ENCODE measurements around the gene AFP. TPM values are rescaled to one million over a fixed set of nuclear protein-coding genes. Genes with fewer than 3 reads are reported as not detected.

The AFP gene
- total RNA-seq, 2 experiments from 2014 or later = not detected

DNA sequence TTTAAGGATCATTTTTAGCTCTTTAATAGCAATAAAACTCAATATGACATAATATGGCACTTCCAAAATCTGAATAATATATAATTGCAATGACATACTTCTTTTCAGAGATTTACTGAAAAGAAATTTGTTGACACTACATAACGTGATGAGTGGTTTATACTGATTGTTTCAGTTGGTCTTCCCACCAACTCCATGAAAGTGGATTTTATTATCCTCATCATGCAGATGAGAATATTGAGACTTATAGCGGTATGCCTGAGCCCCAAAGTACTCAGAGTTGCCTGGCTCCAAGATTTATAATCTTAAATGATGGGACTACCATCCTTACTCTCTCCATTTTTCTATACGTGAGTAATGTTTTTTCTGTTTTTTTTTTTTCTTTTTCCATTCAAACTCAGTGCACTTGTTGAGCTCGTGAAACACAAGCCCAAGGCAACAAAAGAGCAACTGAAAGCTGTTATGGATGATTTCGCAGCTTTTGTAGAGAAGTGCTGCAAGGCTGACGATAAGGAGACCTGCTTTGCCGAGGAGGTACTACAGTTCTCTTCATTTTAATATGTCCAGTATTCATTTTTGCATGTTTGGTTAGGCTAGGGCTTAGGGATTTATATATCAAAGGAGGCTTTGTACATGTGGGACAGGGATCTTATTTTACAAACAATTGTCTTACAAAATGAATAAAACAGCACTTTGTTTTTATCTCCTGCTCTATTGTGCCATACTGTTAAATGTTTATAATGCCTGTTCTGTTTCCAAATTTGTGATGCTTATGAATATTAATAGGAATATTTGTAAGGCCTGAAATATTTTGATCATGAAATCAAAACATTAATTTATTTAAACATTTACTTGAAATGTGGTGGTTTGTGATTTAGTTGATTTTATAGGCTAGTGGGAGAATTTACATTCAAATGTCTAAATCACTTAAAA, 16.6 kb upstream of the AFP start:
- Mint-ChIP-seq H3K27me3 (no peaks in the 10 kb centered on the region), H3K27ac (no peak overlapping the region), H3K4me3 (no peak overlapping the region), H3K9me3 (no peaks in the 10 kb centered on the region), H3K36me3 (ENCODE audit: low read depth) (no peaks in the 10 kb centered on the region), H3K4me1 (no peaks in the 10 kb centered on the region)
- POLR2A ChIA-PET = no interaction called here
- CTCF ChIA-PET = interaction anchor here (0.6 kb wide), 1 partner anchor 1548 kb away, joined by 3 read pairs; no protein-coding TSS in a partner anchor
- DNase-seq = no peak

DNA sequence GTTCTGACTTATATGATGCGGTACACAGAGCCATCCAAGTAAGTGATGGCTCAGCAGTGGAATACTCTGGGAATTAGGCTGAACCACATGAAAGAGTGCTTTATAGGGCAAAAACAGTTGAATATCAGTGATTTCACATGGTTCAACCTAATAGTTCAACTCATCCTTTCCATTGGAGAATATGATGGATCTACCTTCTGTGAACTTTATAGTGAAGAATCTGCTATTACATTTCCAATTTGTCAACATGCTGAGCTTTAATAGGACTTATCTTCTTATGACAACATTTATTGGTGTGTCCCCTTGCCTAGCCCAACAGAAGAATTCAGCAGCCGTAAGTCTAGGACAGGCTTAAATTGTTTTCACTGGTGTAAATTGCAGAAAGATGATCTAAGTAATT, 15.4 kb upstream of the AFP start:
- Mint-ChIP-seq H3K36me3 (ENCODE audit: low read depth) (no peaks in the 10 kb centered on the region), H3K27me3 (no peaks in the 10 kb centered on the region), H3K9me3 (no peaks in the 10 kb centered on the region), H3K4me3 (no peak overlapping the region), H3K4me1 (no peaks in the 10 kb centered on the region), H3K27ac (no peak overlapping the region)
- DNase-seq = no peak
- ChIA-PET POLR2A (no interaction called here), CTCF (no interaction called here)

DNA sequence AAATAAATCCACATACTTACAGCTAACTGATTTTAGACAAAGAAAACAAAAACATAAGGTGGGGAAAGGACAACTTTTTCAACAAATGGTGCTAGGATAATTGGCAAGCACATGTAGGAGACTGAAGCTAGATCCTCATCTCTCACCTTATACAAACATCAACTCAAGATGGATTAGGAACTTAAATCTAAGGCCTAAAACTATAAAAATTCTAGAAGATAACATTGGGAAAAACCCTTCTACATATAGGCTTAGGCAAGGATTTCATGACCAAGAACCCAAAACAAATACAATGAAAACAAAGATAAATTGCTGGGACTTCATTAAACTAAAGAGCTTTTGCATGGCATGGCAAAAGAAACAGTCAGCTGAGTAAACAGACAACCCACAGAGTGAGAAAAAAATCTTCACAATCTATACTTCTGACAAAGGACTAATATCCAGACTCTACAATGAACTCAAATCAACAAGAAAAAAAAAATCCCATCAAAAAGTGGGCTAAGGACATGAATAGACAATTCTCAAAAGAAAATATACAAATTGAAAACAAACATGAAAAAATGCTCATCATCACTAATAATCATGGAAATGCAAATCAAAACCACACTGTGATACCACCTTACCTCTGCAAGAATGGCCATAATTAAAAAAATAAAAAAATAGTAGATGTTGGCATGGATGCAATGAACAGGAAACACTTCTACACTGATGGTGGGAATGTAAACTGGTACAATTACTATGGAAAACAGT, 14.1 kb upstream of the AFP start:
- ChIA-PET CTCF (no interaction called here), POLR2A (no interaction called here)

DNA sequence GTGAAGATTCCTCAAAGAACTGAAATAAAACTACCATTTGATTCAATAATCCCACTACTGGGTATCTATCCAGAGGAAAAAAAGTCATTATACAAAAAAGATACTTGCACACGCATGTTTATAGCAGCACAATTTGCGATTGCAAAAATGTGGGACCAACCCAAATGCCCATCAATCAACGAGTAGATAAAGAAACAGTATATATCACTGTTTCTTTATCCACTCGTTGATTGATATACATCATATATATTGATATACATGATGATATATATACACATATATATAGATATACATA, 13.6 kb upstream of the AFP start:
- no peak for DNase-seq
- H3K27me3 Mint-ChIP-seq = no peaks in the 10 kb centered on the region
- ChIA-PET POLR2A (no interaction called here), CTCF (no interaction called here)
- no peak overlapping the region for H3K4me3 Mint-ChIP-seq
- no peak overlapping the region for H3K27ac Mint-ChIP-seq
- no peaks in the 10 kb centered on the region for H3K36me3 Mint-ChIP-seq (ENCODE audit: low read depth)
- no peaks in the 10 kb centered on the region for H3K9me3 Mint-ChIP-seq
- H3K4me1 Mint-ChIP-seq = no peaks in the 10 kb centered on the region

More for the DNA sequence above, 14.1 kb upstream of the AFP start:
- no peaks in the 10 kb centered on the region for H3K9me3 Mint-ChIP-seq
- no peaks in the 10 kb centered on the region for H3K4me1 Mint-ChIP-seq
- H3K27me3 Mint-ChIP-seq = no peaks in the 10 kb centered on the region
- H3K36me3 Mint-ChIP-seq (ENCODE audit: low read depth) = no peaks in the 10 kb centered on the region
- no peak overlapping the region for H3K27ac Mint-ChIP-seq
- no peak overlapping the region for H3K4me3 Mint-ChIP-seq
- no peak for DNase-seq

DNA sequence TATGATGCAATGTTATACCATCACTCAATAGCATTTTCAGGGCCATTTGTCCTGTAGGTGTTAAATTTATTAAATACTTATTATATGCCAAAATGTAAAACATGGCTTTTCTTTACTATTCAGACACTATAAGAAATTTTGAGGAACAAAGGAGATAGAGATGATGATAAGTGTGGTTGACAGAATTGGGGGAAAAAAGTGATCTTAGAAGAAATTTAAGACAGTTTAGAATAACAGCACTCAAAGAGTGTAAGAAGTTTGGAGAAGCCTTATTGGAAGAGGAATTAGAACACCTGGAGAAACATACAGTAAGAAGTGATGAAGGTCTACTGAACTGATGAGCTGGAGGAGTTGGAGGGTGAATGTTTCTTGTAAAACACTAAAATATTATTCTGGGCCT, 12.8 kb upstream of the AFP start:
- Mint-ChIP-seq H3K4me3 (no peak overlapping the region), H3K9me3 (no peaks in the 10 kb centered on the region)

DNA sequence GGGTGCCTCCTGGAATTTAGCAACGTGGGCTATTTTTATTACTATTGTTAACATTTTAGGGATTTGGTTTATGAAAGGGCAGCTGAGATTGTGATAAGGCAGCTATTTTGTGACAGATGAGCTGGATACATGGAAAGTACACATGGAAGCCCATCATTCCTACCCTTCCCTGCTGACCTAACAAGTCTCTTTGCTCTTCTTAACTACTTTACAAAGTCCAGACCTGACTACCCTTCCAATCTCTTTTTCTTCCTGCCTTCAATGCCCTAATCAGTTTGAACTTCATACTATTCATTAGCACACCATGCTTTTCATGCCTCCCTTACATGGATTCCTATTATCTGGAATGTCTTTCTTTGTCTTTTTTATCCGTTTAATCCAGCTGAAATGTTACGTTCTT, 9.4 kb upstream of the AFP start:
- POLR2A ChIA-PET = no interaction called here
- Mint-ChIP-seq H3K4me1 (no peaks in the 10 kb centered on the region), H3K36me3 (ENCODE audit: low read depth) (no peaks in the 10 kb centered on the region), H3K4me3 (no peak overlapping the region), H3K27ac (no peak overlapping the region), H3K9me3 (no peaks in the 10 kb centered on the region), H3K27me3 (no peaks in the 10 kb centered on the region)
- DNase-seq = no peak
- CTCF ChIA-PET = no interaction called here

More for the DNA sequence above, 12.8 kb upstream of the AFP start:
- Mint-ChIP-seq H3K36me3 (ENCODE audit: low read depth) (no peaks in the 10 kb centered on the region), H3K4me1 (no peaks in the 10 kb centered on the region), H3K27ac (no peak overlapping the region), H3K27me3 (no peaks in the 10 kb centered on the region)
- CTCF ChIA-PET = no interaction called here
- DNase-seq = no peak
- POLR2A ChIA-PET = no interaction called here

DNA sequence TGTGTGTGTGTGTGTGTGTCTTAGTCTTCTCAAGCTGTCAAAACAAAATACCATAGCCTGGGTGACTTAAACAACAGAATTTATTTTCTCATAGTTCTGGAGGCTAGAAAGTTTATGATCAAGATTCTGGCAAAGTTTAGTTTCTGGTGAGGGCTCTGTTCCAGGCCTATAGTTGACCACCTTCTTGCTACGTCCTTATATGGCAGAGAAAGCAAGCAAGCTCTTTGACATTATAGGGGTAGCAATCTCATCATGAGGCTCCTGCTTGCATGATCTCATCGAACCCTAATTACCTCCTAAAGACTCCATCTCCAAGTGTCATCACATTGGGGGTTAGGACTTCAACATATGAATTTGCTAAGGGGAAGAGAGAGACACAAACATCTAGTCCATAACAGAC, 6.9 kb upstream of the AFP start:
- Mint-ChIP-seq H3K4me3 (no peak overlapping the region), H3K4me1 (no peaks in the 10 kb centered on the region), H3K27ac (no peak overlapping the region), H3K27me3 (no peaks in the 10 kb centered on the region), H3K9me3 (no peaks in the 10 kb centered on the region), H3K36me3 (ENCODE audit: low read depth) (no peaks in the 10 kb centered on the region)
- DNase-seq = no peak
- ChIA-PET POLR2A (no interaction called here), CTCF (no interaction called here)

DNA sequence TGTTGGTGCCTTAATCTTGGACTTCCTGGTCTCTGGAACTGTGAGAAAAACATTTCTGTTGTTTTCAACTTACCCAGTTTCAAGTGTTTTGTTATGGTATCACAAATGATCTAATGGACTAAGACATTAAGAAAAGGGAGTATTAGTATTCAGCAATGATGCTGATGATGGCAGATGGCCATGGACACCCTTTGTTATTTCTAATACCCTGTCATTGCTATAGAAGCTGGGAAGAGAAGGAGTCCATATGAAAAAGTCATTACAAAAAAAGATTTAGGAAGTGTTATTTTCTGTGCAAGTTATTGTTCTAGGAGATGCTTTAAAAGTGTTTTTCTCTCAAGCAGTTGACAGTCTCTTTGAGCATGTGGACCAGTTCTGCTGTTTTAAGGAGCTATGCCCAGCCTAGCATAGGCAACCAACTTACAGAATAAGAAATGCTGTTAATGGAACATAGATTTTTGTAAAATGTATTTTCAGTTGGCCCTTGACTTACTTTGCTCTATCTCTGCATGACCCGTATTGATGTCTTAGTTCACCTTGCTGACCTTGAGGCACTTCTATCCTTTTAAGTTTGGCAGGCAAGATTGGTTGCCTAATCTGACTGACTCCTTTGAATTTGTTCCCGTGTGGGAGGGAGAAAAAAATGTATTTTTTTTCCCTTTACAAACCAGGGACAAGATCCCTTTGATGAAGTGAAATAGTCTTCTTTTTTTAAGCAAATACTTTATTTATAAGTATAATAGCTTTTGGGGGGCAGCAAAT, 6.0 kb upstream of the AFP start:
- no peaks in the 10 kb centered on the region for H3K9me3 Mint-ChIP-seq
- CTCF ChIA-PET = no interaction called here
- H3K36me3 Mint-ChIP-seq (ENCODE audit: low read depth) = no peaks in the 10 kb centered on the region
- no peaks in the 10 kb centered on the region for H3K27me3 Mint-ChIP-seq
- no peak overlapping the region for H3K27ac Mint-ChIP-seq
- POLR2A ChIA-PET = no interaction called here
- no peak overlapping the region for H3K4me3 Mint-ChIP-seq
- no peaks in the 10 kb centered on the region for H3K4me1 Mint-ChIP-seq
- no peak for DNase-seq

DNA sequence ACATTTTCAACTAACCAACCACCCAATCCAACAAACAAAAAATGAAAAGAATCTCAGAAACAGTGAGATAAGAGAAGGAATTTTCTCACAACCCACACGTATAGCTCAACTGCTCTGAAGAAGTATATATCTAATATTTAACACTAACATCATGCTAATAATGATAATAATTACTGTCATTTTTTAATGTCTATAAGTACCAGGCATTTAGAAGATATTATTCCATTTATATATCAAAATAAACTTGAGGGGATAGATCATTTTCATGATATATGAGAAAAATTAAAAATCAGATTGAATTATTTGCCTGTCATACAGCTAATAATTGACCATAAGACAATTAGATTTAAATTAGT, 4.2 kb upstream of the AFP start:
- H3K36me3 Mint-ChIP-seq (ENCODE audit: low read depth) = no peaks in the 10 kb centered on the region
- ChIA-PET CTCF (interaction anchor here (1.2 kb wide), 1 partner anchor 14 kb away, joined by 5 read pairs; no protein-coding TSS in a partner anchor), POLR2A (no interaction called here)
- no peak overlapping the region for H3K27ac Mint-ChIP-seq
- no peaks in the 10 kb centered on the region for H3K4me1 Mint-ChIP-seq
- no peak for DNase-seq
- H3K4me3 Mint-ChIP-seq = no peak overlapping the region
- H3K9me3 Mint-ChIP-seq = no peaks in the 10 kb centered on the region
- no peaks in the 10 kb centered on the region for H3K27me3 Mint-ChIP-seq

DNA sequence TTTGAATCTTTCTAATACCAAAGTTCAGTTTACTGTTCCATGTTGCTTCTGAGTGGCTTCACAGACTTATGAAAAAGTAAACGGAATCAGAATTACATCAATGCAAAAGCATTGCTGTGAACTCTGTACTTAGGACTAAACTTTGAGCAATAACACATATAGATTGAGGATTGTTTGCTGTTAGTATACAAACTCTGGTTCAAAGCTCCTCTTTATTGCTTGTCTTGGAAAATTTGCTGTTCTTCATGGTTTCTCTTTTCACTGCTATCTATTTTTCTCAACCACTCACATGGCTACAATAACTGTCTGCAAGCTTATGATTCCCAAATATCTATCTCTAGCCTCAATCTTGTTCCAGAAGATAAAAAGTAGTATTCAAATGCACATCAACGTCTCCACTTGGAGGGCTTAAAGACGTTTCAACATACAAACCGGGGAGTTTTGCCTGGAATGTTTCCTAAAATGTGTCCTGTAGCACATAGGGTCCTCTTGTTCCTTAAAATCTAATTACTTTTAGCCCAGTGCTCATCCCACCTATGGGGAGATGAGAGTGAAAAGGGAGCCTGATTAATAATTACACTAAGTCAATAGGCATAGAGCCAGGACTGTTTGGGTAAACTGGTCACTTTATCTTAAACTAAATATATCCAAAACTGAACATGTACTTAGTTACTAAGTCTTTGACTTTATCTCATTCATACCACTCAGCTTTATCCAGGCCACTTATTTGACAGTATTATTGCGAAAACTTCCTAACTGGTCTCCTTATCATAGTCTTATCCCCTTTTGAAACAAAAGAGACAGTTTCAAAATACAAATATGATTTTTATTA, 3.6 kb upstream of the AFP start:
- Mint-ChIP-seq H3K4me1 (no peaks in the 10 kb centered on the region), H3K36me3 (ENCODE audit: low read depth) (no peaks in the 10 kb centered on the region), H3K4me3 (no peak overlapping the region), H3K9me3 (no peaks in the 10 kb centered on the region), H3K27ac (no peak overlapping the region), H3K27me3 (no peaks in the 10 kb centered on the region)
- CTCF ChIA-PET = interaction anchor here (0.8 to 1.2 kb wide), 2 partner anchors 13 to 14 kb away, joined by 3 to 5 read pairs; no protein-coding TSS in a partner anchor
- POLR2A ChIA-PET = no interaction called here
- DNase-seq = no peak

DNA sequence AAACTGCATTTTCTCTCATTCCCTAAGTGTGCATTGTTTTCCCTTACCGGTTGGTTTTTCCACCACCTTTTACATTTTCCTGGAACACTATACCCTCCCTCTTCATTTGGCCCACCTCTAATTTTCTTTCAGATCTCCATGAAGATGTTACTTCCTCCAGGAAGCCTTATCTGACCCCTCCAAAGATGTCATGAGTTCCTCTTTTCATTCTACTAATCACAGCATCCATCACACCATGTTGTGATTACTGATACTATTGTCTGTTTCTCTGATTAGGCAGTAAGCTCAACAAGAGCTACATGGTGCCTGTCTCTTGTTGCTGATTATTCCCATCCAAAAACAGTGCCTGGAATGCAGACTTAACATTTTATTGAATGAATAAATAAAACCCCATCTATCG, 2.9 kb upstream of the AFP start:
- Mint-ChIP-seq H3K36me3 (ENCODE audit: low read depth) (no peaks in the 10 kb centered on the region), H3K4me3 (no peak overlapping the region), H3K27ac (no peak overlapping the region), H3K9me3 (no peaks in the 10 kb centered on the region), H3K4me1 (no peaks in the 10 kb centered on the region), H3K27me3 (peaks cover 2% of the 10 kb centered on the region)
- ChIA-PET CTCF (interaction anchor here (0.8 kb wide), 1 partner anchor 13 kb away, joined by 3 read pairs; no protein-coding TSS in a partner anchor), POLR2A (no interaction called here)
- no peak for DNase-seq

DNA sequence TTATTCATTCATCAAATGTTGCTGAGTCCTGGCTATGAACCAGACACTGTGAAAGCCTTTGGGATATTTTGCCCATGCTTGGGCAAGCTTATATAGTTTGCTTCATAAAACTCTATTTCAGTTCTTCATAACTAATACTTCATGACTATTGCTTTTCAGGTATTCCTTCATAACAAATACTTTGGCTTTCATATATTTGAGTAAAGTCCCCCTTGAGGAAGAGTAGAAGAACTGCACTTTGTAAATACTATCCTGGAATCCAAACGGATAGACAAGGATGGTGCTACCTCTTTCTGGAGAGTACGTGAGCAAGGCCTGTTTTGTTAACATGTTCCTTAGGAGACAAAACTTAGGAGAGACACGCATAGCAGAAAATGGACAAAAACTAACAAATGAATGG, 1.7 kb upstream of the AFP start:
- ChIA-PET CTCF (interaction anchor here (1.1 to 2.2 kb wide), 2 partner anchors 9 to 12 kb away, joined by 4 to 9 read pairs; no protein-coding TSS in a partner anchor), POLR2A (no interaction called here)
- Mint-ChIP-seq H3K4me1 (no peaks in the 10 kb centered on the region), H3K27me3 (peaks cover 3% of the 10 kb centered on the region), H3K4me3 (no peak overlapping the region), H3K36me3 (ENCODE audit: low read depth) (no peaks in the 10 kb centered on the region), H3K9me3 (no peaks in the 10 kb centered on the region), H3K27ac (no peak overlapping the region)
- no peak for DNase-seq
